ENCODE results near the gene PTGDR2.

The PTGDR2 gene

GRCh38 chr11:60855726-60856633, at the start of gene PTGDR2:
Gene PTGDR2 (minus strand): TSS chr11:60855950. CDS start chr11:60853722, 2,228 bp downstream.
- no peak for DNase-seq

GRCh38 chr11:60905047-60905446, 49.3 kb upstream of the PTGDR2 start:
- DNase-seq = no peak

- DNase-seq = no peak
These were observed 46.9 kb upstream of the PTGDR2 start for GRCh38 chr11:60902625-60903024.

GRCh38 chr11:60900673-60901404, 45.1 kb upstream of the PTGDR2 start:
- DNase-seq = no peak

- no peak for DNase-seq
These were observed 44.2 kb upstream of the PTGDR2 start for GRCh38 chr11:60899977-60900376.

- peak; percentile 49 for DNase-seq
These were observed 43.5 kb upstream of the PTGDR2 start for GRCh38 chr11:60899046-60899936.

GRCh38 chr11:60897496-60897895, 41.7 kb upstream of the PTGDR2 start:
- no peak for DNase-seq

GRCh38 chr11:60895687-60896086, 39.9 kb upstream of the PTGDR2 start:
- DNase-seq = no peak

- no peak for DNase-seq
These were observed 35.5 kb upstream of the PTGDR2 start for GRCh38 chr11:60891103-60891741.

GRCh38 chr11:60890696-60891095, 34.9 kb upstream of the PTGDR2 start:
- DNase-seq = no peak

GRCh38 chr11:60889869-60890311, 34.1 kb upstream of the PTGDR2 start:
- no peak for DNase-seq

GRCh38 chr11:60887556-60887955, 31.8 kb upstream of the PTGDR2 start:
- peak; percentile 89 for DNase-seq

- DNase-seq = no peak
These were observed 25.0 kb upstream of the PTGDR2 start for GRCh38 chr11:60880643-60881282.

- DNase-seq = no peak
These were observed 24.3 kb upstream of the PTGDR2 start for GRCh38 chr11:60879971-60880588.

- DNase-seq = no peak
These were observed 23.4 kb upstream of the PTGDR2 start for GRCh38 chr11:60879104-60879503.

- DNase-seq = no peak
These were observed 22.7 kb upstream of the PTGDR2 start for GRCh38 chr11:60878245-60879101.

GRCh38 chr11:60876168-60876485, 20.4 kb upstream of the PTGDR2 start:
- no peak for DNase-seq

- no peak for DNase-seq
These were observed 19.8 kb upstream of the PTGDR2 start for GRCh38 chr11:60875366-60876167.

Data from NCI-H1694 treated with DMSO at 0.1 percent for 48 hours (cell line).